ENCODE data around the gene SND1. TPM values are rescaled to one million over a fixed set of nuclear protein-coding genes. Genes with fewer than 3 reads are reported as not detected.

The SND1 gene
- total RNA-seq, 1 donor from 2014 or later = 85.9 TPM

DNA sequence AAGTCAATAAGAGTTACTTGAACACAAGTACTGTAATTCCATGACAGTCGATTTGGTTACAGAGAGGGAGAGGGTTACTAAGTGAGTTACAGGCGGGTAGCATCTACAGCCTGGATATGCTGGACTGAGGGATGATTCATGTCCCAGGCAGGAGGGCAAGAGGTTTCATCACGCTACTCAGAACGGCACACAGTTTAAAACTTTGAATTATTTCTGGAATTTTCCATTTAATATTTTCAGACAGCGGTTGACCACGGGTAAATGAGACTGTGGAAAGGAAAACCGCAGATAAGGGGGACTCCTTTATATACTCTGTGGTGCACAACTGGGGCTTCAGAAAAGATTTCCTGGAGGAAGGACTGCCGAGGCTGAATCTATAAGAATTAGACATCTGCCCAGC is 404.9 kb downstream of the SND1 start:
- no peak overlapping the region for H3K4me3 ChIP-seq
- no peak for DNase-seq (ENCODE audit: extremely low spot score in 2 of 2)
- TF ChIP-seq POLR2AphosphoS5 (IDR thresholded peaks at IDR 0.05; ENCODE audit: insufficient read depth in 1 of 2, low read depth in 1 of 2) (no peak), CTCF (IDR thresholded peaks at IDR 0.05) (no peak), POLR2A (IDR thresholded peaks at IDR 0.05) (no peak)
- intact Hi-C loops (cut with DNase I) = no loop called here
- no peaks in the 10 kb centered on the region for H3K9me3 ChIP-seq
- no peak overlapping the region for H3K27ac ChIP-seq
- H3K36me3 ChIP-seq = no peaks in the 10 kb centered on the region
- no peaks in the 10 kb centered on the region for H3K27me3 ChIP-seq
- H3K4me1 ChIP-seq = no peaks in the 10 kb centered on the region

DNA sequence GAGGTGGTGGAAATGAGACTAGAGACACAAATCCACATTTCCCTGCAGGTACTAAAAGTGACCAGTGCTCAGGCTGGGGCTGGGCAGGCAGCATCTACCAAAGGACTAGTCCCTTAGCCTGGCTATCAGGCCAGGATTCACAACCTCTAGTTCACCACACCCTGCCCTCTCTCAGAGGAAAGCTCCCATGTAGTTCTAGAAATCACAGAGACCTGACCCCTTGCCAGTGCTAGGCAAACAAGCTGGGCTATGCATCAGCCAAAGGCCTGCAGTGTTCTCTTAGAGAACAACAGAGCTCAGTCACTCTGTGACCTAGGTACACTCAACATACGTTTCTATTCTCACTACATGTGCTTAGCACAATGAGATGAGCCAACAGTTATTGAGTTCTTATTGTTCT is 405.9 kb downstream of the SND1 start:
- Histone ChIP-seq H3K4me1 (no peaks in the 10 kb centered on the region), H3K27ac (no peak overlapping the region), H3K4me3 (no peak overlapping the region), H3K36me3 (no peaks in the 10 kb centered on the region), H3K9me3 (no peaks in the 10 kb centered on the region), H3K27me3 (no peaks in the 10 kb centered on the region)
- intact Hi-C loops (cut with DNase I) = no loop called here
- no peak for DNase-seq (ENCODE audit: extremely low spot score in 2 of 2)
- TF ChIP-seq POLR2A (IDR thresholded peaks at IDR 0.05) = no peak
- TF ChIP-seq POLR2AphosphoS5 (IDR thresholded peaks at IDR 0.05; ENCODE audit: insufficient read depth in 1 of 2, low read depth in 1 of 2) = no peak
- no peak for TF ChIP-seq CTCF (IDR thresholded peaks at IDR 0.05)

DNA sequence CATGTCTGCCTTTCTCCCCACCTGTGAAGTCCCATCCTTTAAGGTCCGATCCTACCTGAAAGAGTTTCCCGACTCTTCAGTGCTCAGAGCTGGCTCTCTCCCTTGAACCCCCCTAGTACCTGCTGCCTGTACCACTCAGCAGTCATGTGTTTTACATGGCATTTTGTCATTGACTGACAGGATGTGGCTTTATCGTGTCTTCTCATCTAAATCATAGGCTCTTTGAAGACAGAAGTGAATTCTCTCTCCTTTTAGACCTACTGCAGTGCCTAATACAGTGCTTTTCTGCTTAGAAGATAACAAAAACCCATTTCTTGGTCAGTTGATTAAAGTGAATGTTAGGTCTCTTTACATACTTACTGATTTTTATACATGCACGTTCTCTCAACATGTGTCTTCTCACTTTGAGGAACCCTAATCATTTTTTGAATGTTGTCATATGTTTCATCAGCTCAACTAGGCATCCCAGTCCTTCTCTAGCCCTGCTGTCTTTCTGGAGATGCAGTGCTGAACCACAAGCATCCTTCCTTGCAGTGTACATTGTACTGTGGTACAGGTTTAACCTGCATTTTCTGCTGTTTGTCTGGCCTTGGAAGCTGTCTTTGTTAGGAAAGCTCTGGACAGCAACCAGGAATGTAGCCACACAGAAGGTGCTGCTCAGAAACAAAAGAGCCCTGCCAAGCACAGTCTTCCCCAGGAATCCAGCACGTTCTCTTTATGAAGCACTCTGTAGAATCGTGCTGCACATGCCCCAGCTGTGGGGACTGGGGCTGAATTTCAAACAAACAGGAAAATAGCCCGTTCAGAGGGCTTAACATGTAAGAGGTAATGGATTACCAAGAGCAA is 407.4 kb downstream of the SND1 start:
- no peaks in the 10 kb centered on the region for H3K36me3 ChIP-seq
- H3K9me3 ChIP-seq = no peaks in the 10 kb centered on the region
- no peaks in the 10 kb centered on the region for H3K27me3 ChIP-seq
- no peak for DNase-seq (ENCODE audit: extremely low spot score in 2 of 2)
- intact Hi-C loops (cut with DNase I) = no loop called here
- no peaks in the 10 kb centered on the region for H3K4me1 ChIP-seq
- TF ChIP-seq POLR2A (IDR thresholded peaks at IDR 0.05) (no peak), CTCF (IDR thresholded peaks at IDR 0.05) (no peak), POLR2AphosphoS5 (IDR thresholded peaks at IDR 0.05; ENCODE audit: insufficient read depth in 1 of 2, low read depth in 1 of 2) (no peak)
- no peak overlapping the region for H3K27ac ChIP-seq
- no peak overlapping the region for H3K4me3 ChIP-seq

DNA sequence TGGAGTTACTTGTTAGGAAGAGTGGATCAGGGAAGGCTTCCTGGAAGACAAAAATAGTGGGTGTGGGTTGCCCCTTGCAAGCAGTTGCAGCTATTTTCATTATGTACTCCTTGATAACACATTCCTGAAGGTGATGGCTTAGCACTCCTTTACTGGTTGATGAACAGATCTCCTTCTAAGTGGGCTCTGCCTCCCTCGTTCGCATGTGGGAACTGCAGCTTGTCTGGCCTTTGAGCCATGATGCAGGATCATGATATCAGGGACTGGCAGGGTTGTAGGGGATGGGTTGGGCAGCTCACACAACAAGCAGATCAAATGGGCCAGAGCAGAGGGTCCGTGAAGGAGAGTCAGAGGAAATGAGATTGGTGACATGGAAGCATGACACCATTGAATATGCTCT is 408.0 kb downstream of the SND1 start:
- no peaks in the 10 kb centered on the region for H3K36me3 ChIP-seq
- TF ChIP-seq POLR2AphosphoS5 (IDR thresholded peaks at IDR 0.05; ENCODE audit: insufficient read depth in 1 of 2, low read depth in 1 of 2) (no peak), CTCF (IDR thresholded peaks at IDR 0.05) (no peak), POLR2A (IDR thresholded peaks at IDR 0.05) (no peak)
- no peaks in the 10 kb centered on the region for H3K4me1 ChIP-seq
- intact Hi-C loops (cut with DNase I) = no loop called here
- no peaks in the 10 kb centered on the region for H3K27me3 ChIP-seq
- H3K27ac ChIP-seq = no peak overlapping the region
- no peak overlapping the region for H3K4me3 ChIP-seq
- no peak for DNase-seq (ENCODE audit: extremely low spot score in 2 of 2)
- H3K9me3 ChIP-seq = no peaks in the 10 kb centered on the region

- no peaks in the 10 kb centered on the region for H3K9me3 ChIP-seq
- intact Hi-C loops (cut with DNase I) = no loop called here
- H3K27me3 ChIP-seq = no peaks in the 10 kb centered on the region
- H3K27ac ChIP-seq = no peak overlapping the region
- no peak for TF ChIP-seq CTCF (IDR thresholded peaks at IDR 0.05)
- TF ChIP-seq POLR2A (IDR thresholded peaks at IDR 0.05) = no peak
- no peak for TF ChIP-seq POLR2AphosphoS5 (IDR thresholded peaks at IDR 0.05; ENCODE audit: insufficient read depth in 1 of 2, low read depth in 1 of 2)
- H3K36me3 ChIP-seq = no peaks in the 10 kb centered on the region
- no peak for DNase-seq (ENCODE audit: extremely low spot score in 2 of 2)
- H3K4me1 ChIP-seq = no peaks in the 10 kb centered on the region
- no peak overlapping the region for H3K4me3 ChIP-seq
These were observed 411.1 kb downstream of the SND1 start for GRCh38 chr7:128063088-128063487.

All from vagina (tissue), 2 donors.